Stimulated activated CD8-positive, alpha-beta memory T cell treated with anti-CD3 and anti-CD28 coated beads, Interleukin-2, amount 100 ng/mL, for 48 hours (primary cell): Measurements from ENCODE around the gene RFFL.
"Not testable (repeated sequence)": the region's sequence is repeated elsewhere in the genome, so short reads cannot be mapped to it uniquely, and the experiment has no call there.

Experiments used
- DNase-seq, 2 donors: peaks; one replicate each; pipeline ENCODE4 v3.0.0-alpha.2; 2020; ENCODE audit warnings: low read depth in 2 of 2

Gene RFFL

GRCh38 chr17:35003778-35004177, 59.7 kb downstream of the RFFL start:
- DNase-seq: no peak

GRCh38 chr17:35002876-35003551, 60.5 kb downstream of the RFFL start:
- DNase-seq: no peak

GRCh38 chr17:35001549-35001948, 62.0 kb downstream of the RFFL start:
- DNase-seq: no peak

- DNase-seq: not testable (repeated sequence)
Observed at GRCh38 chr17:35000965-35001364, 62.5 kb downstream of the RFFL start.

GRCh38 chr17:34999456-34999855, 64.1 kb downstream of the RFFL start:
- DNase-seq: no peak

- DNase-seq: peak; percentile 57 to 66
Observed at GRCh38 chr17:34998205-34998604, 65.3 kb downstream of the RFFL start.

- DNase-seq: no peak
Observed at GRCh38 chr17:34997355-34997862, 66.1 kb downstream of the RFFL start.

- no peak for DNase-seq
Observed at GRCh38 chr17:34996422-34997285, 66.9 kb downstream of the RFFL start.

GRCh38 chr17:34993031-34993430, 70.5 kb downstream of the RFFL start:
- no peak for DNase-seq

- no peak for DNase-seq
Observed at GRCh38 chr17:34991606-34992005, 71.9 kb downstream of the RFFL start.

- DNase-seq: no peak
Observed at GRCh38 chr17:34990921-34991365, 72.6 kb downstream of the RFFL start.

GRCh38 chr17:34989473-34989872, 74.0 kb downstream of the RFFL start:
- DNase-seq: no peak

- DNase-seq: no peak
Observed at GRCh38 chr17:34988644-34989043, 74.9 kb downstream of the RFFL start.

GRCh38 chr17:34987232-34987631, 76.3 kb downstream of the RFFL start:
- no peak for DNase-seq

- no peak for DNase-seq
Observed at GRCh38 chr17:34981538-34982241, 81.8 kb downstream of the RFFL start.

- DNase-seq: peak; percentile 58 to 73
Observed at GRCh38 chr17:34980681-34981537, 82.6 kb downstream of the RFFL start.

- peak; percentile 91 to 93 for DNase-seq
Observed at GRCh38 chr17:34980353-34980680, 83.2 kb downstream of the RFFL start, which contains the start of gene LIG3. TSS of gene LIG3 (plus strand) at chr17:34980512. CDS start at chr17:34983006, 2,494 bp downstream.

GRCh38 chr17:34979650-34980352, 83.7 kb downstream of the RFFL start:
- no peak for DNase-seq

- DNase-seq: no peak
Observed at GRCh38 chr17:34979153-34979552, 84.4 kb downstream of the RFFL start.
